Cardiac fibroblast (primary cell): Measurements from ENCODE around the gene CEP112.
A peak's percentile ranks its signal among the peaks of the same experiment; 100 is the strongest.
"Not testable (repeated sequence)": the region's sequence is repeated elsewhere in the genome, so short reads cannot be mapped to it uniquely, and the experiment has no call there.

Experiments used
- DNase-seq, 2 donors: peaks; one replicate each; pipeline versions ENCODE4 v3.0.0 to v3.0.0-alpha.2; 2010; ENCODE audit warnings: low read depth in 2 of 2
- H3K4me3 ChIP-seq, 2 donors: replicated peaks in 1 of 2; 1 replicate in 1 of 2; 2 replicates in 1 of 2; pipeline ENCODE4 v1.5.1; 2011; ENCODE audit warnings: low read depth in 2 of 2, low read length in 2 of 2, mild to moderate bottlenecking in 2 of 2, moderate library complexity in 1 of 2
- TF ChIP-seq, protein P1 (sequence below): IDR thresholded peaks from one replicate; pipeline ENCODE4 v1.5.1; 2011; ENCODE audit warnings: low read depth, mild to moderate bottlenecking, low read length, inconsistent platforms

Gene CEP112

GRCh38 chr17:65830356-65830755 is 361.6 kb downstream of the CEP112 start:
- TF ChIP-seq, protein P1, sequence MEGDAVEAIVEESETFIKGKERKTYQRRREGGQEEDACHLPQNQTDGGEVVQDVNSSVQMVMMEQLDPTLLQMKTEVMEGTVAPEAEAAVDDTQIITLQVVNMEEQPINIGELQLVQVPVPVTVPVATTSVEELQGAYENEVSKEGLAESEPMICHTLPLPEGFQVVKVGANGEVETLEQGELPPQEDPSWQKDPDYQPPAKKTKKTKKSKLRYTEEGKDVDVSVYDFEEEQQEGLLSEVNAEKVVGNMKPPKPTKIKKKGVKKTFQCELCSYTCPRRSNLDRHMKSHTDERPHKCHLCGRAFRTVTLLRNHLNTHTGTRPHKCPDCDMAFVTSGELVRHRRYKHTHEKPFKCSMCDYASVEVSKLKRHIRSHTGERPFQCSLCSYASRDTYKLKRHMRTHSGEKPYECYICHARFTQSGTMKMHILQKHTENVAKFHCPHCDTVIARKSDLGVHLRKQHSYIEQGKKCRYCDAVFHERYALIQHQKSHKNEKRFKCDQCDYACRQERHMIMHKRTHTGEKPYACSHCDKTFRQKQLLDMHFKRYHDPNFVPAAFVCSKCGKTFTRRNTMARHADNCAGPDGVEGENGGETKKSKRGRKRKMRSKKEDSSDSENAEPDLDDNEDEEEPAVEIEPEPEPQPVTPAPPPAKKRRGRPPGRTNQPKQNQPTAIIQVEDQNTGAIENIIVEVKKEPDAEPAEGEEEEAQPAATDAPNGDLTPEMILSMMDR, result no peak
- DNase-seq, result no peak
- H3K4me3 ChIP-seq, result no peak overlapping the region

DNA sequence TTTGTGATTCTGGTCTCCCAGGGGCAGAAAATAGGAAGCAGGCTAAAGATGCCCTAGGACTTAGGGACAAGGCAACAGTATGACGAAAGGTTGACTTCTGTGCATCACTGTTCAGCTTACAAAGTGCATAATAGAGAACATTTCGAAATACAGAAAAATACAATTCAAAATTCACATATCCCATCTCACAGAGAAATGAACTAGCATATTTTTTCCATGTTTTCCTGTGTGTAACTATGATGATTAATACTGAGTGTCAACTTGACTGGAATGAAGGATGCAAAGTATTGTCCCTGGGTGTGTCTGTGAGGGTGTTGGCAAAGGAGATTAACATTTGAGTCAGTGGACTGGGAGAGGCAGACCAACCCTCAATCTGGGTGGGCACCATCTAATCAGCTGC is 365.4 kb downstream of the CEP112 start:
- peak; percentile 4 to 55 for DNase-seq
- H3K4me3 ChIP-seq, result not testable (repeated sequence)

GRCh38 chr17:65824901-65825300 is 367.0 kb downstream of the CEP112 start:
- no peak overlapping the region for H3K4me3 ChIP-seq
- DNase-seq, result peak in 1 of 2 donors; percentile 41
- TF ChIP-seq, protein P1, result no peak

- TF ChIP-seq, protein P1, result no peak
- H3K4me3 ChIP-seq, result no peak overlapping the region
- DNase-seq, result no peak
Observed at GRCh38 chr17:65823713-65824112, 368.2 kb downstream of the CEP112 start.

GRCh38 chr17:65820811-65821210 is 371.1 kb downstream of the CEP112 start:
- TF ChIP-seq, protein P1, result no peak
- no peak overlapping the region for H3K4me3 ChIP-seq
- DNase-seq, result no peak

GRCh38 chr17:65820306-65820705 is 371.6 kb downstream of the CEP112 start:
- TF ChIP-seq, protein P1, result no peak
- H3K4me3 ChIP-seq, result no peak overlapping the region

DNA sequence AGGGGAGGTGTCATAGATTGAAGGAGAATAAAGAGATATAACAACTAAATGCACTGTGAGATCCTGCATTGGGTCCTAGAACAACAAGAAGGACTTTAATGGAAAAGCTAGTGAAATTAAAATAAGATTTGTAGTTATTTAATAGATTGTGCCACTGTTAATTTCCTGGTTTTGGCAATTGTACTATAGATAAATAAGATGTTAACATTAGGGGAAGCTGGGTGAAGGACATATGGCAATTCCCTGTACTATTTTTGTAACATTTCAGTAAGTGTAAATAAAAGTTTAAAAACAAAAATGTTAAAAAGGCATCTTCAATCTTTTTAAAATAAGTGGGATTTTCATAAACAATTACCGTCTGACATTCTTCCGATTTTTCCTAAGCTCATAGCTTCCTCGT is 372.1 kb downstream of the CEP112 start:
- no peak overlapping the region for H3K4me3 ChIP-seq
- TF ChIP-seq, protein P1, result no peak
- DNase-seq, result no peak

More at GRCh38 chr17:65820306-65820705, 371.6 kb downstream of the CEP112 start:
- no peak for DNase-seq
